SK-N-SH treated with all-trans-retinoic acid at 6 μM for 48 hours (cell line): ENCODE data around the gene SAMD4A.

Experiments
- ATAC-seq: fragments of 200-7000 bp; cut with Tn5 transposase; 3 replicates; pipeline ENCODE4 v1.9.1; 2020; ENCODE audit warnings: mild to moderate bottlenecking, moderate library complexity
- ARNTL ChIP-seq: fragments of 450-650 bp; formaldehyde crosslinking; IDR thresholded peaks from 2 replicates; pipeline ENCODE4 v1.5.0; 2020; ENCODE audit warnings: low read depth, mild to moderate bottlenecking, moderate library complexity, borderline replicate concordance
- BACH2 ChIP-seq: fragments of 250-450 bp; sonication (Bioruptor Pico); IDR thresholded peaks from 2 replicates; pipeline ENCODE4 v1.9.0; 2021; ENCODE audit warnings: mild to moderate bottlenecking, borderline replicate concordance
- CSDC2 ChIP-seq: fragments of 250-450 bp; sonication (Bioruptor Pico); IDR thresholded peaks from 2 replicates; pipeline ENCODE4 v1.5.0; 2020; ENCODE audit warnings: mild to moderate bottlenecking, moderate library complexity
- ESRRG ChIP-seq: fragments of 250-450 bp; sonication (Bioruptor Pico); IDR thresholded peaks from 2 replicates; pipeline ENCODE4 v1.6.1; 2021; ENCODE audit warnings: mild to moderate bottlenecking
- GLIS3 ChIP-seq: fragments of 250-450 bp; sonication (Bioruptor Pico); IDR thresholded peaks from 2 replicates; pipeline ENCODE4 v1.5.0; 2020; ENCODE audit warnings: mild to moderate bottlenecking, moderate library complexity
- ISL1 ChIP-seq: fragments of 250-450 bp; sonication (Bioruptor Pico); IDR thresholded peaks from 2 replicates; pipeline ENCODE4 v2.1.2; 2022; ENCODE audit warnings: mild to moderate bottlenecking, moderate library complexity
- OSR1 ChIP-seq: fragments of 250-450 bp; sonication (Bioruptor Pico); IDR thresholded peaks from 2 replicates; pipeline ENCODE4 v1.8.0; 2022; ENCODE audit warnings: moderate library complexity, mild to moderate bottlenecking, inconsistent platforms
- POU6F1 ChIP-seq: fragments of 250-450 bp; sonication (Bioruptor Pico); IDR thresholded peaks from 2 replicates; pipeline ENCODE4 v1.8.0; 2021; ENCODE audit warnings: low read depth, mild to moderate bottlenecking, moderate library complexity, borderline replicate concordance
- PPARA ChIP-seq: fragments of 250-450 bp; sonication (Bioruptor Pico); IDR thresholded peaks from 2 replicates; pipeline ENCODE4 v1.5.0; 2020; ENCODE audit warnings: mild to moderate bottlenecking, borderline replicate concordance
- RARB ChIP-seq: fragments of 250-450 bp; sonication (Bioruptor Pico); IDR thresholded peaks from 2 replicates; pipeline ENCODE4 v1.8.0; 2021; ENCODE audit warnings: mild to moderate bottlenecking, moderate library complexity
- SNAI2 ChIP-seq: fragments of 250-450 bp; sonication (Bioruptor Pico); IDR thresholded peaks from 2 replicates; pipeline ENCODE4 v1.5.0; 2020; ENCODE audit warnings: mild to moderate bottlenecking, moderate library complexity
- TCF4 ChIP-seq: fragments of 250-450 bp; sonication (Bioruptor Pico); IDR thresholded peaks from 2 replicates; pipeline ENCODE4 v1.8.0; 2021; ENCODE audit warnings: mild to moderate bottlenecking, moderate library complexity, borderline replicate concordance
- TOX ChIP-seq: fragments of 250-450 bp; sonication (Bioruptor Pico); IDR thresholded peaks from 2 replicates; pipeline ENCODE4 v1.8.0; 2021; ENCODE audit warnings: mild to moderate bottlenecking, moderate library complexity, borderline replicate concordance
- ZC3H10 ChIP-seq: fragments of 250-450 bp; sonication (Bioruptor Pico); IDR thresholded peaks from 2 replicates; pipeline ENCODE4 v1.5.1; 2021; ENCODE audit warnings: mild to moderate bottlenecking, moderate library complexity
- ZFP3 ChIP-seq: fragments of 250-450 bp; sonication (Bioruptor Pico); IDR thresholded peaks from 2 replicates; pipeline ENCODE4 v1.5.0; 2020; ENCODE audit warnings: mild to moderate bottlenecking, moderate library complexity
- ZFP30 ChIP-seq: fragments of 450-650 bp; formaldehyde crosslinking; IDR thresholded peaks from 2 replicates; pipeline ENCODE4 v1.5.0; 2022; ENCODE audit warnings: mild to moderate bottlenecking, moderate library complexity
- ZNF565 ChIP-seq: fragments of 450-650 bp; formaldehyde crosslinking; conservative IDR thresholded peaks from 2 replicates; pipeline ENCODE4 v1.5.0; 2020; ENCODE audit warnings: low read depth, mild to moderate bottlenecking, moderate library complexity
- ZNF70 ChIP-seq: fragments of 450-650 bp; formaldehyde crosslinking; IDR thresholded peaks from 2 replicates; pipeline ENCODE4 v1.5.0; 2020; ENCODE audit warnings: mild to moderate bottlenecking, moderate library complexity
- ZNF8 ChIP-seq: fragments of 450-650 bp; formaldehyde crosslinking; IDR thresholded peaks from 2 replicates; pipeline ENCODE4 v1.5.0; 2020; ENCODE audit warnings: mild to moderate bottlenecking, moderate library complexity
- TF ChIP-seq, protein P1 (sequence below): fragments of 250-450 bp; sonication (Bioruptor Pico); IDR thresholded peaks from 2 replicates; pipeline ENCODE4 v1.5.1; 2020; ENCODE audit warnings: low read depth, mild to moderate bottlenecking, moderate library complexity
- TF ChIP-seq, protein P2 (sequence below): fragments of 250-450 bp; sonication (Bioruptor Pico); IDR thresholded peaks from 2 replicates; pipeline ENCODE4 v1.5.1; 2021; ENCODE audit warnings: mild to moderate bottlenecking, moderate library complexity
- TF ChIP-seq, protein P3 (sequence below): fragments of 250-450 bp; sonication (Bioruptor Pico); IDR thresholded peaks from 2 replicates; pipeline ENCODE4 v1.8.0; 2020; ENCODE audit warnings: mild to moderate bottlenecking, moderate library complexity, borderline replicate concordance

SAMD4A gene

GRCh38 chr14:54548491-54548890, 18.4 kb upstream of the SAMD4A start:
- ATAC-seq, result no peak
- TF ChIP-seq SNAI2 (CRISPR knock-in tag) (no peak), POU6F1 (no peak)
- TF ChIP-seq, protein P1, sequence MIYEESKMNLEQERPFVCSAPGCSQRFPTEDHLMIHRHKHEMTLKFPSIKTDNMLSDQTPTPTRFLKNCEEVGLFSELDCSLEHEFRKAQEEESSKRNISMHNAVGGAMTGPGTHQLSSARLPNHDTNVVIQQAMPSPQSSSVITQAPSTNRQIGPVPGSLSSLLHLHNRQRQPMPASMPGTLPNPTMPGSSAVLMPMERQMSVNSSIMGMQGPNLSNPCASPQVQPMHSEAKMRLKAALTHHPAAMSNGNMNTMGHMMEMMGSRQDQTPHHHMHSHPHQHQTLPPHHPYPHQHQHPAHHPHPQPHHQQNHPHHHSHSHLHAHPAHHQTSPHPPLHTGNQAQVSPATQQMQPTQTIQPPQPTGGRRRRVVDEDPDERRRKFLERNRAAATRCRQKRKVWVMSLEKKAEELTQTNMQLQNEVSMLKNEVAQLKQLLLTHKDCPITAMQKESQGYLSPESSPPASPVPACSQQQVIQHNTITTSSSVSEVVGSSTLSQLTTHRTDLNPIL (CRISPR knock-in tag), result no peak

DNA sequence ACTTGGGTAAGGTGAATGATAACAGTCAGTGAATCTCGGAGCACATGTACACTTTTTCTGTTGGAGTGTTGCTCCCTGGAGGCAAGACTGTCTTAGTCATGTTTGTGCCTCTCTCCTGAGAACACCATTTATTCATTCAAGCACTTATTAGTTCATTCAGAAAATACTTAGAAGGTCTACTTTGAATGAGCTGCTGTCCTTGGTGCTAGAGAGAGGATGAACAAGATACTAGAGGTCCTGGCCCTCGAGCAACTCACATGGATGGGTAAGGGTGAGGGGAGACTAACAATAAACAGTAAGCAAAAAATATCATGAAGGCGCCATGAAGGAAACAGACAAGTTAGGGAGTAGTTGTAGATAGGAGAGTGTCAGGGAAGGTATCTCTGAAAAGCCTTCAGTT, 17.1 kb upstream of the SAMD4A start:
- no peak for TF ChIP-seq BACH2 (CRISPR knock-in tag)
- TF ChIP-seq GLIS3 (CRISPR knock-in tag), result no peak
- TF ChIP-seq, protein P1 (CRISPR knock-in tag), result no peak
- TF ChIP-seq ZC3H10 (CRISPR knock-in tag), result no peak
- TF ChIP-seq ISL1, result no peak
- TF ChIP-seq ZFP3 (CRISPR knock-in tag), result no peak
- no peak for TF ChIP-seq ZFP30
- no peak for TF ChIP-seq CSDC2 (CRISPR knock-in tag)
- no peak for TF ChIP-seq POU6F1
- no peak for TF ChIP-seq ZNF70 (CRISPR knock-in tag)
- no peak for TF ChIP-seq ZNF565 (CRISPR knock-in tag)
- TF ChIP-seq TCF4 (CRISPR knock-in tag), result no peak
- TF ChIP-seq PPARA, result no peak
- no peak for TF ChIP-seq OSR1 (CRISPR knock-in tag)
- TF ChIP-seq, all 23 proteins: peak for 0

DNA sequence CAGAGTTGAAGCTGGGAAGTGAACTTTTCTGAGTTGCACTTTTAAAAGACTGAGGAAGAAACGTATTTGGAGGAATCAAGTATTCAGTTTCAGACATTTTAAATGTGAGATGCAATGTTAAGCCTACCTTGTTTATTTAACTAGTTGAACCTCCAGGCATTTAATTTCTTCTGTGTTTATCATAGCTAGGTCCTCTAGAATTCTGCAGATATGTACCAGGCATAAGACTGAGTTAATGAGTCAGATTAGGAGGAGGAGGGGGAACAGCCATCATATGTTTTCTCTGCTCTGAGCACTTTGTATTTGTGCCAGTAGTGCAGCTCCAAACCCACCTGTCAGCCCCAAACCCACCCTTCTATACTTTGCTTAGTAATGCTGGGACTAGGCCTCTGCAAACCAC, 16.4 kb upstream of the SAMD4A start:
- TF ChIP-seq BACH2 (CRISPR knock-in tag) (no peak), POU6F1 (no peak), ZFP3 (CRISPR knock-in tag) (no peak), ZNF70 (CRISPR knock-in tag) (no peak), TOX (CRISPR knock-in tag) (no peak), ESRRG (CRISPR knock-in tag) (no peak), ARNTL (CRISPR knock-in tag) (no peak), RARB (CRISPR knock-in tag) (no peak), ZNF565 (CRISPR knock-in tag) (no peak), ZC3H10 (CRISPR knock-in tag) (no peak), ZNF8 (CRISPR knock-in tag) (no peak)
- TF ChIP-seq, protein P1 (CRISPR knock-in tag), result no peak
- TF ChIP-seq, protein P2, sequence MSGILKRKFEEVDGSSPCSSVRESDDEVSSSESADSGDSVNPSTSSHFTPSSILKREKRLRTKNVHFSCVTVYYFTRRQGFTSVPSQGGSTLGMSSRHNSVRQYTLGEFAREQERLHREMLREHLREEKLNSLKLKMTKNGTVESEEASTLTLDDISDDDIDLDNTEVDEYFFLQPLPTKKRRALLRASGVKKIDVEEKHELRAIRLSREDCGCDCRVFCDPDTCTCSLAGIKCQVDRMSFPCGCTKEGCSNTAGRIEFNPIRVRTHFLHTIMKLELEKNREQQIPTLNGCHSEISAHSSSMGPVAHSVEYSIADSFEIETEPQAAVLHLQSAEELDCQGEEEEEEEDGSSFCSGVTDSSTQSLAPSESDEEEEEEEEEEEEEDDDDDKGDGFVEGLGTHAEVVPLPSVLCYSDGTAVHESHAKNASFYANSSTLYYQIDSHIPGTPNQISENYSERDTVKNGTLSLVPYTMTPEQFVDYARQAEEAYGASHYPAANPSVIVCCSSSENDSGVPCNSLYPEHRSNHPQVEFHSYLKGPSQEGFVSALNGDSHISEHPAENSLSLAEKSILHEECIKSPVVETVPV (CRISPR knock-in tag), result no peak
- TF ChIP-seq, protein P3, sequence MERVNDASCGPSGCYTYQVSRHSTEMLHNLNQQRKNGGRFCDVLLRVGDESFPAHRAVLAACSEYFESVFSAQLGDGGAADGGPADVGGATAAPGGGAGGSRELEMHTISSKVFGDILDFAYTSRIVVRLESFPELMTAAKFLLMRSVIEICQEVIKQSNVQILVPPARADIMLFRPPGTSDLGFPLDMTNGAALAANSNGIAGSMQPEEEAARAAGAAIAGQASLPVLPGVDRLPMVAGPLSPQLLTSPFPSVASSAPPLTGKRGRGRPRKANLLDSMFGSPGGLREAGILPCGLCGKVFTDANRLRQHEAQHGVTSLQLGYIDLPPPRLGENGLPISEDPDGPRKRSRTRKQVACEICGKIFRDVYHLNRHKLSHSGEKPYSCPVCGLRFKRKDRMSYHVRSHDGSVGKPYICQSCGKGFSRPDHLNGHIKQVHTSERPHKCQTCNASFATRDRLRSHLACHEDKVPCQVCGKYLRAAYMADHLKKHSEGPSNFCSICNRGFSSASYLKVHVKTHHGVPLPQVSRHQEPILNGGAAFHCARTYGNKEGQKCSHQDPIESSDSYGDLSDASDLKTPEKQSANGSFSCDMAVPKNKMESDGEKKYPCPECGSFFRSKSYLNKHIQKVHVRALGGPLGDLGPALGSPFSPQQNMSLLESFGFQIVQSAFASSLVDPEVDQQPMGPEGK, result no peak
- no peak for ATAC-seq

More for the DNA sequence above, 17.1 kb upstream of the SAMD4A start:
- no peak for ATAC-seq
